Fibroblast of skin of abdomen (primary cell): ENCODE results near the gene DOCK2.
"Not testable (repeated sequence)": the region's sequence is repeated elsewhere in the genome, so short reads cannot be mapped to it uniquely, and the experiment has no call there.

Experiments used
- DNase-seq: peaks from one replicate; pipeline ENCODE4 v3.0.0-alpha.2; 2013

Gene DOCK2

DNA sequence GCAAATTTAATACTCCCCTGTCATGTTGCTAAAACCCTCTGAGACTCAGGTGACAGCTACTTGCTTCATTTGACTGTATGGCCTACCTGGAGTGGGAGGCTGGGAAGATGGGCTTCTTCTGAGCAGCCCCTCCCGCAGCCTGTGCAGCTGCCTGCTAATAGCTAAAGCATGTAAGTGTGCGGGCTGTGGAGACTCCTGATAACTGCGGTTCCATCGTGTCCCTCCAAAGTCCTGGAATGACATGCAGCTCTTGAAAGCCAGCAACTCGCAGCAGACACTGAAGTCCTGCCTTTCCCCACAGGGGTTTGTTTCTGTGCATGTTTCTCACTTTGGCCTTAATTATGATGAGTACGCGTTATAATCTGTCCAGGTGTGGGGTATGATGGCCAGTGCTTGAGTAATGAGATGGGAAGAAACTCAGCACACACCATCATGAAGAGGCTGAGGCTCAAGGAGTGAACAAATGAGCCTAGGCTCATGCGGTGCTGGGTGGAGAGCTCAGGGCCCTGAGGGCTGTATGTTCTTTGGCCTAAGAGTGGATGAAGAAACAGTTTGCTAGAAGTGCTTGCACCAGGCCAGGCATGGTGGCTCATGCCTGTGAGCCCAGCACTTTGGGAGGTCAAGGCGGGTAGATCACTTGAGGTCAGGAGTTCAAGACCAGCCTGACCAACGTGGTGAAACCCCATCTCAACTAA, 119.1 kb downstream of the DOCK2 start:
- no peak for DNase-seq

DNA sequence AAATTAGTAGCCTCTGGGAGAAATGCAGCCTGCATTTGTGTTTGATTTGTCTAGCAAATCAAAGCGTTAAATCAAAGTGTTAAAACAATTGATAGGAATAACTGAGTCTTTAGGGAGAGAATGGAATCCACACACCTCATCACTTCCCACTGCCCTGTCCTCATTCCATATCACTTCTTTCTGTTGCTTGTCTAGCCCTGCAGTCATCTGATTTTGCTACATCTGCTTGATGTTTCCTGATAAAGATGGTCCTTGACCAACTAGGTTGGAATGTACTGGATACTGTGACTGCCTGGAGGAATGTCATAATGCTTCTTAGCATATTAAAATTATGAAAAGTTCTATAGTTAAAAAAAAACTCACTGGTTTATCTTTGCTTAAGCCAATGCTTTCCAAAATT, 119.9 kb downstream of the DOCK2 start:
- DNase-seq = peak; percentile 44

DNA sequence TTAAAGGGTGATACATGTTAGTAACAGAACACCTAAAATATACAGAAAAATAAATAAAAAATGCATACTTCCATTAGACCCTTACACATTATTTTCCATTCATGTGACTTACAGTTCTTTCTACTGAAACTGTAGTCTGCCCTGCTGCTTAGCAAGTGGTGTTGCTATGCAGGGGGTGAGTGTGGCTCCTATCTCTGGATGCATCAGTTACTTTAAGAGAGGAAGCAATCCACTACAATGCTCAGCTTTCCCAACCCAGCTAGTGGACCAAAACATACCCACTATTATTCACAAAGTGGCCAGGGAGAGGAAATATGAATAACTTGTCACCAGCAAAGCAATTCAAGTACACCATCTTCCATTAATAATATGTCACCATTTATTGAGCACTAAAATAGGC, 121.8 kb downstream of the DOCK2 start:
- DNase-seq = no peak

DNA sequence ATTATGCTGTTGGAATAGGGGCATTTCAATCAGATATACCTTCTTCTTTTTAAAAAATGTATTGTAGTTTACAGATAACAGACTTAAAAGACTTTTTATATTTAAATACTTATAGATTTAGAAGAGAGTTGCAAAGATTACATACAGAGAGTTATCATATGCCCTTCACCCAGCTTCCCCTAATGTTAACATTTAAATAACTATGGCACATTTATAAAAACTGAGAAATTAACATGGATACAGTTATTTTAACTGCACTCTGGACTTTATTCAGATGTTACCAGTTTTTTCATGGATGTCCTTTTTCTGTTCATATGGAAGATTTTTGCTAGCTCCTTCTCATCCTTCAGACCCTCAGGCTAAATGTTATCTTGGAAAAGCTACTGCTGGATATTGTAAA, 123.2 kb downstream of the DOCK2 start:
- no peak for DNase-seq

DNA sequence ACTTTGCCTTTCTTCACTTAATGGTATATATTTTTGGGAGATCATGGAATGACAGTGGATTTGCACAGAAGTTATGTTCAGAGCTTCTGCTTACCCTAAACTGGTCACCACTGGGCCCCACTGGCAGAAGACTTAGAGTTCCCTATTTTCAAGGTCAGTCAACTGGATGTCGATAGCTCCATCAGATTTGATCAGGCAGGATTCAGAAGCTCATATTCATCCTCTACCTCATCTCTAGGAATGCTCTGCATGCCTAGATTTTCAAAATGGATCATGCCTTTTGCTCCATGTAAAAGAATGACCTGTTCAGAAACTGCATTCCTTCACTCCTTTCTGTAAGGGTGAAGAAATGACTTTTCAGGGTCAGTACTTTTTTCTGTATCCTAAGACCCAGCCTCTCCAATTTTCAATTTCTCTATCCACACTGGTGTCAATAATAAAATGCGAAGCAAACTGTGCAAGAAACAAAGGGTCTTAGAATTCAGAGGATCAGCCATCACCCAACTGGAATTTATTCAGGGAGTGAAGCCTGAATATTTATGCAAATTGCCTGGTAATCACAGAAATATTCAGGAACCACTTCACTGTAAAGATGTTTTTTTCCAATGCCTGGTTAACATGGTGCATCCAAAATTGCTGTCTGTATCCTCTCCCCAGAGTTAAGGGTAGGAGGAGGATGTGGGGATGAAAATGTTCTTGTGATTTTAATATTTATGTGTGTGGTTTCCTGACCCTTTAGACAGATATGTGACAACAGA, 125.4 kb downstream of the DOCK2 start:
- DNase-seq = peak; percentile 89

DNA sequence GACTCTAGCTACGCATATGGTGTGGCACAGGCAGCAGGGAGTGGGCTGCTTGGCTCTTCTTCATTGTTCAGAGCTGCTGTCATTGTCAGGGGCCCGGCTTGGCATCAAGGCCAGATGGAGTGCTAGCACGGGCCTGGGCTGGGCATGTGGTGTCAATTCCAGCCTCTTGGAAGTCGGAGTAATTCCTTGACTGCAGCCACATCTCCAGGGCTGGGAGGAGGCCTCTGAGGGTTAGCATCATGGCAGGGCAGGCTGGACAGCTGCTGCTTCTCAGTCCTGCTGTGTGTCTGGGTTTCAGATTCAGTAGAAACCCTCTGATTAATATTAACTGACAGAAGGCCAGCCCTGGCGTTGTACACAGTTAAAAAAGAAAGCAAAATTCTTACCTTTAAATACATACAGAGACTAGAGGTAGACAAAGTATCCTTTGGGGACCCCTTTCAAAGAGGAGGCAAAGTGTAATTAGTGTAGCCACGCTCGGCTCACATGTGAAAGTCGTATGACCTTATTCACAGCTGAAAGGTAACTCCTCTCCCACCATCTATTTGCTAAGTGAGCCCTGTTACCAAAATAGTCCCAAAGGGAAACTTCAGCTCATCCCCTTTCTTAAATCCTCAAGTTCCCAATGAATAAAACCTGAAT, 126.4 kb downstream of the DOCK2 start:
- DNase-seq = peak; percentile 54

DNA sequence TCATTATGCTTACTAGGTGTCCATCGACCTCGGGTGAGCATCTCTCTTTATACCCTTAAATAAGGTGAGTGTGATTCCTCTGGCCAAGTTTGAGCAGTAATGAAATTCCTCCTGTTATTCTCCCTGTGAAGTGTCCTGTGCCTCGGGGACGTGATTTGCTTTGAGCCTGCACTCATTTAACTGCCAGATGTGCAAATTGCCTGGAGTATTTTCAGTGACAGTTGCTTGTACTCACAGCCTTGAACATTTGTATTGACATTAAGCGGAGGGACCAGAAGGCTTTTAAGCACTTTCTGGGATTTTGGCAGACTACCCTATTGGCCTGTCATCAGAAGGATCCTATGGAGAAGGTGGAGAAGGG, 126.9 kb downstream of the DOCK2 start:
- DNase-seq = no peak

DNA sequence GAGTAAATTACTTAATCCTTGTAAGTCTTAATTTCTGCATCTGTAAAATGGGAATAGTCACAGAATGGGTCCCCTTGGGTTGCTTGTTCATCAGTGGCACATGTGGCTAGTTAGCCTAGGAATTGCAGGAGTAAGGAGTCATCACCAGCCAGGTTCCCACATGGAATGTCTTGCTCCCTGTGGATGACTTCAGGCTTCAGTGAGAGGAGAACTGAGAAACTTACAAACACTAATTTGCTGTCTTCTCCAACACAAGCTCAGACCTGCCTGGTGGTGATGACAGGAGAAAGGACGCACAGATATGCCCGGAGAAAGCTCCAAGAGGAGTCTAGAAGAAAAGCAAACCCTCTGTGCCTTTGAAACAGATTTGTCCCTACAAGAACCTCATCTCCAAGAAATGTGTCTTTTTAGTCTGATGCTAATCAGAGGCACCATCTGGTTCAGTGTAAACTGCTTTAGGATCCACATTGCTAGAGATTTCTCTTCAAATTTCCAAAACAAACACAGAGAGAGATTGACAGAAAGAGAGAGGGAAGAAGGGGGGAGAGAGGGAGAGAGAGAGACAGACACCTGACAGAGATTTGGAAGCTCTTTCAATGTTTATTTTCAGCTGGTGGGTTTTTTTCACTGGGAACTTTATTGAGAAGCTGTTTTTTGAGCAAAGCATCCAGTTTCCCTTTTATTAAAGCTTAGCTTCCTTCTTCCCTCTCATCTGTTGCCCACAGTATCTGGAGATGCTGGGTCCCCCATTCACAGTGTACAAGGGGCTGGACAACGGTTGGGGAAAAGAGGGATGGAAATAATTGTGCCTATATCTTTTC, 128.3 kb downstream of the DOCK2 start:
- DNase-seq = peak; percentile 77

DNA sequence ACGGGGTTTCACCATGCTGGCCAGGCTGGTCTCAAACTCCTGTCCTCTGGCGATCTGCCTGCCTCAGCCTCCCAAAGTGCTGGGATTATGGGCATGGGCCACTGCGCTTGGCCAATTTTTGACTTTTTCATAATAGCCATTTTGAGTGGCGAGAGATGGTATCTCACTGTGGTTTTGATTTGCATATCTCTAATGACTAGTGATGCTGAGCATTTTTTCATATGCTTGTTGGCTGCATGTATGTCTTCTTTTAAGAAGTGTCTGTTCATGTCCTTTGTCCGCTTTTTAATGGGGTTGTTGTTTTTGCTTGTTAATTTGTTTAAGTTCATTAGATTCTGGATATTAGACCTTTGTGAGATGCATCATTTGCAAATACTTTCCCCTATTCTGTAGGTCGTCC, 129.9 kb downstream of the DOCK2 start:
- not testable (repeated sequence) for DNase-seq

DNA sequence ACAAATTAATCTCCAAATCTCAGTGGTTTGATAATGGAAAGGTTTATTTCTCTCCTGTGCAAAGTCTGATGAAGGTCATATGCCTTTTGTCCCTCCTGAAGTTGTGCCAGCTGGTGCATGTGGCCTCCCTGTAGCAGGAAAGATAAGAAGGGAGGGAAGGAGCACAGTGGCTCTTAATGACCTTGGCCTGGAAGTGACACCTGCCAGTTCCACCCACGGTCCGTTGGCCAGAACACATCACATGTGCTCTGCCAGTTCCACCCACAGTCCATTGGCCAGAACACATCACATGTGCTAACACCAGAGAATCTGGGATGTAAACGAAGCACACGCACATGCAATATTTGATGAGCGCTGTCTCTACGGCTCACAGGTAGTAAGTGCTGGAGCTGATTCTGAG, 130.9 kb downstream of the DOCK2 start:
- DNase-seq = no peak

DNA sequence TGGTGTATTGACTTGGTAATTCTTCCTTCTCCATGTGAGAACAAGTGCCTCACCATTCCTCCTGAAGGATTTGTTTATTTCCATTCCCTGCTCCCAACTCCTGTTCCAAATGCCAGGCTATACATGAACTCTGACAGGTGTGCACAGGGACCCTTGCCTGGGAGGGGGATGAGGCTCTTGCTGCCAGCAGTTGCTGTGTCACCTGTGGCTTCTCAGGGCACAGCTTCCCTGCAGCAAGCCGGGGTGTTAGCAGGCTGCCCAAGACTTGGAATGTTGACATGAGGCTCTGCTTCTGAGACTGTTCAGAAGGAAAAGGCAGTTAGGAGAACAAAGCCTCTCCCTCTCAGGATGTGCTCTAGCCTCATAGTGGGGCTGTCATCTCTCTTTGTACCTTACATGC, 131.3 kb downstream of the DOCK2 start:
- DNase-seq = no peak

DNA sequence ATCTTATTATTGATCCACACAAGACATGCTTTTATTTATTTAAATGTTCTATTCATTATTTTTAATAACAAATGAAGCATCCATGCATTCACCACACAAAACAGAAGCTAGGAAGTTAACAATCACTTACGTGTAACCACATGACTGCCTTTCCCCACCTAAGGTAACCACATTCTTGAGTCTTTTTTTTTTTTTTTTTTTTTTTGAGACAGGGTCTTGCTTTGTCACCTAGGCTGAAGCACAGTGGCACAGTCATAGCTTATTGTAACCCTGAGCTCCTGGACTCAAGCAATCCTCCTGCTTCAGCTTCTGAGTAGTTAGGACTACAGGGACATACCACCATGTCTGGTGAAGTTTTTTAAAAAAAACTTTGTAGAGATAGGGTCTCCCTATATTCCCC, 133.0 kb downstream of the DOCK2 start:
- DNase-seq = no peak

DNA sequence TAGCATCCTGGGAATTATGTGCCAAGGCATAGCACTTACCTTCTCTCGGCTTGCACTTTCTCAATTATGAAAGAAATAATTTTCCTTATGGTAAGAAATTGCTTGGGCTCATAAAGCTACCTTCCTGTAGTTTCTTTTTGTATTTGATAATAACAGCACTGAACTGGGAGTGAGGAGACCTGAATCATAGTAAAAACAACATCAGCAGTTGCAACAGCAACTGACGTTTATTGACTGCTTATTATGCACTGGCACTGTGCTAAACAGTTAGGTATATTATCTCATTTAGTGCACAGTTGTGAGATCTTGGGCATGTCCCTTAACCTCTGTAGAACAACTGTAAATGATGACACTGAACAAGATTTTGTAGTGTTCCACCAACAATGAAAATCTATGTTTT, 135.2 kb downstream of the DOCK2 start:
- DNase-seq = no peak

DNA sequence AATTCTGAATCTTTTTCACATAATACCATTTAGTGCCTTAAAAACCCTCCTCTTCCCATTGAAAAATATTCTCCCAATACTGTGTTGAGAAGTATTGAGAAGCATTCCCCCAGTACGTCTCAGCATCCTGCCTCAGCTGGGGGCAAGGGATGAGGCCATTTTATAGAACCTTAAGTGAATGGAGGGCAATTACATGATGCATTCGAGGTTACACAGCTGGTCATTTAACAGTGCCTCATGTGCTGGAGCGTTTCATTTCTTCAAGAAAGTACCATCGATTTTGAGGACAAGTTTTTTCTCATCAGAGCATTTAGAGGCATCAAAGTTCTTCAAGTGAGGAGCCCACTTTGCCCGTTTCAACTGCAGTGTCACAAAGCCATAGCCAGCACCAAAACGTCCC, 135.6 kb downstream of the DOCK2 start:
- peak; percentile 47 for DNase-seq

DNA sequence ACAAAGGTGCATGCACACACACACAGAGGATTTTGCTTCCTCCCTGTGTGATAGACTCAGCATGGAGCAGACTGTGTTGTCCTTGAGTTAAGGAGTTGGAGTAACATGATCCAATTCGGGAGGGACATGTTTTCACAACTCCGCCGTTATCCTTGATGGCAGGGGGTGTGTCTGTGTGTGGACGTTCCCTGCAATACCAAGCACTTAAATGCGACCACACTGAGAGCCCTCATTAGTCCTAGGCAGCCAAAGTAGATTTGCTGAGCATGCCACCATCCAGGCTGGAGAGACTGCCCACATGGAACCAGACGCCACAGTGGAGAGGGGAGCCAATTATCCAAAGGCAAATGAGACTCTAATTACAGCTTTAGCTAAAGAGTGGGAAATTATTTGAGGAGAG, 140.1 kb downstream of the DOCK2 start:
- DNase-seq = no peak

DNA sequence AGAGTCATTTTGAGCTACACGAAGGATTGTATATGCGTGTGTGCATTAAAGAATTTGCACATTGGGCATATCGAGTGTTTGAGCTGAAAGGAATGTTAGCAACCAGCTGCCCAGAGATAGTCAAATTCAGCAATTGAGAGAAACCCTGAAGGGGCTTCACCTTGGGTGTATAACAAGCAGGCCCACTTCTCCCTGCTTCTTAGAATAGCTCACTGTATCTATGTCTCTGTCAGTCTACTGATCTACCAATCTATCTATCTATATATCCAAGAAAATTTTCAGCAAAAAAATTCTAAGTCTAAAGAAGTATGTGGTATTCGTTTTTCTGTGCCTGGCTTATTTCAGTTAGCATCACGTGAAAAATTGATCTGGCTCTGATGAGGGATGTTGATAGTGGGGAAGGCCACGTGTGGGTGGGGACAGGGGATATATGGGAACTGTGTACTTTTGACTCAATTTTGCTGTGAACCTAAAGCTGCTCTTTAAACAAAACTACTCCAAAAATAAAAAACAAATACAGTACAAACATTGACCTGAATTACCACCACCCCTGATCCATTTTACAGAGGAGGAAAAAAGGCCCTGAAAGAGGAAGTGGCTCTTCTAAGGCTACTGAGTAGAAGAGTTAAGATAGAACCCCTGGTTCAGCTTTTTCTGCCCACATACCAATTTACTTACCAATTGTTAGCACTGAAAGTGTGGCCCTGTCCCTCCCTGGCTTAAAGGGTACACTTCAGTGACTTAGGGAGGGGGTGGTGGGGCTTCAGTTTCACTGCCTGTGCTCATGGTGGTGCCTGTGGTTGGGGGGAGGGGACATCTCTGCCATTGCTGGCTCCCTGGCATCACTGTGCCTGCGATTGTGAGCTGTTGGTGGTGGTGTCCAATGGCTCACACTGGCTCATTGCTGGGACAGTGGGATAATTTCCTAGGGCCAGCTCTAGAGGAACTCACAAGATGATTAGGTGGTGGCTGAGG, 141.8 kb downstream of the DOCK2 start:
- DNase-seq = no peak

DNA sequence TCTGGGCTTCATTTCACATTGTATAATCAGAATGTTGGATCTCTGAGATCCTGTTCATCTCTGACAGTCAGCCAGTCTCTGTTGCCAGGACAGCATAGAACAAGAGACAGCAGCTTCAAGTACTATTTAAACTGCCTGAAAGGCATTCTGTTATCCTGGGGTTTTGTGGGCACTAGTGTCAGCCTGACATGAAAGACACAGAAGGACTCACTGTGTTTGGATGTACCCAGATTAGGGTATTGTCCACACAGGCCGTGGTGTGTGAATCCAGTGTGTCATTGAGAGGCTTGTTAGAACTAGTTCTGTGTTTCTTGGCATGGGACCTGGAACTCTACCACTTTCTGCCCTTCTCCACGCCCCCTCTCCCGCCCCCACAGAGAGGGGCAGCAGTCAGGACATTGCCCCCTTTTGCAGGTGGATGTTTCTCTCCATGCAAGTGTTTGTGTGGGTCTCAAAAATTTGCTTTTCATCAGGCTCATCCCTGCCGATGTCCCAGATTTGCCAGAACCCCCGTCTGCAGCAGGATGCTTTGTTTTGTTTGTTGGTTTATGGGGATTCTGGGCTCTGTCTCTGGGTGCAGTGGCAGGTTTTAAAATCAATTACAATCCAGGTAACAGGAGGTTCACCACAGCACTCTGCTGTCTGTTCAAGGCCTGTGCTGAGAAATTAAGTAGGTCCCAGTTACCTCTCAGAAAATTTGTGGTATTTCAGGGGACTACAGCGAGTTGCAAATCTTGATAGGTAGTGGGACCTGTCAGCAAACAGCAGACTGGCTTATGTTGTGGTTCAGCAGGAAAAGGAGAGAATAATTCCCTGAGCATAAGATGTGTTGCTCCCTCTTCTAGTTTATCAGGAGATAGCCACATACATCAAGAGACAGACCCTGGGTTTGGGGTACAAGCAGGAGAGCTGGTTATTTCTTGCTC, 144.6 kb downstream of the DOCK2 start:
- DNase-seq = no peak

DNA sequence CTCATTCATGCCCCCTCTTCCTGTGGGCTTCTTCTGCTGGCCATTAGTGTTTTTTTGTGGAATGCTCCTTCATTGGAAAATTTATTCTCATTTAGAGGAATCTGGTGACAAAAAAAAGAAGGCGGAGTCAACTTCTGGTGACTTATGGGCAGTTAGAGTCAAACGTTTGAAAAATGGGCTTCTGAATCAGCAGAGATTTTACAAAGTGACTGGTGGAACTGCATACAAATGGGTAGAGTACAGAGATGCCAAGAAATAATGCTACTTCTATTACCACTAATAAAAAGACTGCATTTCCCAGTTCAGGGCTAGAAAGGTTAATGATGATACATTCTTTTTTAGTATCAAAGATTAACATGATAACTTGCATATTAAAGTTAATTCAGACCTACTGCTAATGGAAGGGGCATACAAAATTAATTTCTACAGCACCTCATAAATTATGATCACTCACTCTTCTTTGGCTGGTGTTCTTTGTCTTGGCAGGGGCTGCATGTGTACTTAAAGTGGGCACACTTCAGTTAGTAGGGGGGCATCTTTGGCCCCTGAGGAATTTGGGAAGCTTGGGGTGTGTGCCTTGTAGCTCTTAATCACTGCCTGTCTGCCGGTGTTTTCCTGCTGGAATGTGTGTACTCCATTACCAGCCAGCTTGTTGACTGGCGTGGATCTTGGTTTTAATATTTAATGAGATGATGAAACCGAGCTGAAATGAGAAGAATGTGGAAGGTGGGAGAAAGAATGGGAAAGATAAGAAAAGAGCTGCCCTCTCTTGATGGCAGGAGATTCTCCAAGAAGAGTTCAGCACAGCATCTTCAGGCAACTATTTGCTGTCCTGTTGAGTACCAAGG, 148.9 kb downstream of the DOCK2 start:
- DNase-seq = peak; percentile 56

DNA sequence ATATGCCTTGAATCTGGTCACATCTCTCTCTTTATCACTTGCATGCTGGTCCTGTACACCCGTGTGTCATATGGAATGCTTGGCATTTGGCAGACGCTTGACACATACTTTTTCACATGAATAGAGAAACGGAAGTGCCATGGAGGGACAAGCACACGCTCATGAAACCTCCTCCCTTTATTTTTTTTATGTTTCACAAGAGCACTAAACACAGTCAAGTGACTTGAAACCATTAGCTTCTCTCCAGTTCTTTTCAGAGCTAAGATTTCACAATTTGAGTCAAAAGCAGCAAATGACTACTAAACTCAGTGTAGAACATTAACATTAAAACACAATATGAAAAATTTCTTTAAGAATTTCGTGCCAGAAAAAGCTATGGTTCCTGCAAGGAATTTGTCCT, 151.1 kb downstream of the DOCK2 start:
- peak; percentile 67 for DNase-seq
